ENCODE measurements around the gene ARG1.
"Not testable (repeated sequence)": the region's sequence is repeated elsewhere in the genome, so short reads cannot be mapped to it uniquely, and the experiment has no call there.

The ARG1 gene

GRCh38 chr6:131572686-131573415 is at the start of gene ARG1:
ARG1 (plus strand) TSS chr6:131573226; CDS start chr6:131573283, 57 bp downstream.
- no peak for DNase-seq (ENCODE audit: low spot score)

- DNase-seq (ENCODE audit: low spot score): no peak
Observed at GRCh38 chr6:131523988-131524673, 48.9 kb upstream of the ARG1 start.

GRCh38 chr6:131524695-131525336 is 48.2 kb upstream of the ARG1 start:
- peak; percentile 19 for DNase-seq (ENCODE audit: low spot score)

- not testable (repeated sequence) for DNase-seq (ENCODE audit: low spot score)
Observed at GRCh38 chr6:131530936-131531335, 42.1 kb upstream of the ARG1 start.

- DNase-seq (ENCODE audit: low spot score): not testable (repeated sequence)
Observed at GRCh38 chr6:131531681-131532080, 41.3 kb upstream of the ARG1 start.

GRCh38 chr6:131532580-131533039 is 40.4 kb upstream of the ARG1 start:
- peak; percentile 57 for DNase-seq (ENCODE audit: low spot score)

GRCh38 chr6:131538615-131539014 is 34.4 kb upstream of the ARG1 start:
- not testable (repeated sequence) for DNase-seq (ENCODE audit: low spot score)

- no peak for DNase-seq (ENCODE audit: low spot score)
Observed at GRCh38 chr6:131545317-131545716, 27.7 kb upstream of the ARG1 start.

GRCh38 chr6:131547488-131547887 is 25.5 kb upstream of the ARG1 start:
- no peak for DNase-seq (ENCODE audit: low spot score)

- no peak for DNase-seq (ENCODE audit: low spot score)
Observed at GRCh38 chr6:131548441-131548840, 24.6 kb upstream of the ARG1 start.

- DNase-seq (ENCODE audit: low spot score): no peak
Observed at GRCh38 chr6:131549811-131550210, 23.2 kb upstream of the ARG1 start.

GRCh38 chr6:131551902-131552301 is 21.1 kb upstream of the ARG1 start:
- DNase-seq (ENCODE audit: low spot score): no peak

- no peak for DNase-seq (ENCODE audit: low spot score)
Observed at GRCh38 chr6:131552572-131552971, 20.5 kb upstream of the ARG1 start.

- no peak for DNase-seq (ENCODE audit: low spot score)
Observed at GRCh38 chr6:131555992-131556391, 17.0 kb upstream of the ARG1 start.

GRCh38 chr6:131558922-131559321 is 14.1 kb upstream of the ARG1 start:
- no peak for DNase-seq (ENCODE audit: low spot score)

GRCh38 chr6:131561925-131562707 is 10.9 kb upstream of the ARG1 start:
- no peak for DNase-seq (ENCODE audit: low spot score)

GRCh38 chr6:131565056-131565455 is 8.0 kb upstream of the ARG1 start:
- DNase-seq (ENCODE audit: low spot score): no peak

- DNase-seq (ENCODE audit: low spot score): no peak
Observed at GRCh38 chr6:131568726-131569125, 4.3 kb upstream of the ARG1 start.

GRCh38 chr6:131574133-131574532 is 1.1 kb downstream of the ARG1 start:
- no peak for DNase-seq (ENCODE audit: low spot score)

GRCh38 chr6:131574686-131575085 is 1.7 kb downstream of the ARG1 start:
- no peak for DNase-seq (ENCODE audit: low spot score)

GRCh38 chr6:131575834-131576478 is 2.9 kb downstream of the ARG1 start:
- DNase-seq (ENCODE audit: low spot score): no peak

- DNase-seq (ENCODE audit: low spot score): no peak
Observed at GRCh38 chr6:131581523-131581922, 8.5 kb downstream of the ARG1 start.
